Spleen (tissue), 11 donors: ENCODE data around the gene MRPL21. TPM values are rescaled to one million over a fixed set of nuclear protein-coding genes. Genes with fewer than 3 reads are reported as not detected.

Experiments used
- DNase-seq: peaks from one replicate; pipeline ENCODE4 v3.0.0-alpha.2; 2020
- H3K27ac ChIP-seq, 8 donors: fragments of 200-600 bp; sonication (generic) in 7 of 8; 1 replicate in 4 of 8; 2 replicates in 4 of 8; pipeline versions ENCODE4 v1.5.0 to v1.8.0; 2016 to 2021; ENCODE audit warnings: inconsistent platforms in 4 of 8, mild to moderate bottlenecking in 4 of 8, moderate library complexity in 1 of 8
- H3K27me3 ChIP-seq, 7 donors: fragments of 200-600 bp; sonication (generic) in 6 of 7; replicated peaks in 1 of 7; 1 replicate in 4 of 7; 2 replicates in 3 of 7; pipeline versions ENCODE4 v1.5.0 to v1.8.0; 2016 to 2021; ENCODE audit warnings: inconsistent platforms in 3 of 7, mild to moderate bottlenecking in 1 of 7
- H3K36me3 ChIP-seq, 6 donors: fragments of 200-600 bp; sonication (generic) in 5 of 6; 1 replicate in 4 of 6; 2 replicates in 2 of 6; pipeline versions ENCODE4 v1.5.0 to v1.8.0; 2016 to 2021; ENCODE audit warnings: inconsistent platforms in 2 of 6
- H3K4me1 ChIP-seq, 6 donors: fragments of 200-600 bp; sonication (generic) in 5 of 6; 1 replicate in 3 of 6; 2 replicates in 3 of 6; pipeline versions ENCODE4 v1.5.0 to v1.8.0; 2016 to 2021; ENCODE audit warnings: inconsistent platforms in 3 of 6
- H3K4me3 ChIP-seq, 8 donors: fragments of 200-600 bp; sonication (generic) in 7 of 8; 1 replicate in 4 of 8; 2 replicates in 4 of 8; pipeline versions ENCODE4 v1.5.0 to v1.8.0; 2016 to 2021; ENCODE audit warnings: inconsistent platforms in 4 of 8, mild to moderate bottlenecking in 4 of 8, moderate library complexity in 2 of 8
- H3K9me3 ChIP-seq, 8 donors: fragments of 200-600 bp; sonication (generic) in 7 of 8; 1 replicate in 4 of 8; 2 replicates in 4 of 8; pipeline versions ENCODE4 v1.5.0 to v1.8.0; 2016 to 2021; ENCODE audit warnings: inconsistent platforms in 4 of 8
- POLR2A ChIP-seq, 3 donors: fragments of 450-650 bp; IDR thresholded peaks; one replicate each; pipeline ENCODE4 v1.5.1; 2017; ENCODE audit warnings: antibody characterized with exemption in 3 of 3, mild to moderate bottlenecking in 1 of 3
- POLR2AphosphoS5 ChIP-seq, 3 donors: sonication (generic); formaldehyde crosslinking; IDR thresholded peaks; one replicate each; pipeline ENCODE4 v1.5.1; 2017; ENCODE audit warnings: antibody characterized with exemption in 3 of 3
- WGBS, 5 donors: extraction: QIAGEN DNeasy Blood & Tissue Kit in 3 of 5; methylation state at CpG; one replicate each; pipeline versions ENCODE4 v1.1.5 to v1.1.7; 2013 to 2018; 5-methylcytosine and 5-hydroxymethylcytosine counted together
- intact Hi-C: fragments of 100-400 bp; cut with DNase I; formaldehyde crosslinking; loops from one replicate; pipeline ENCODE4 v1.15.0; 2023; ENCODE audit warnings: low total_unique reads
- polyA plus RNA-seq, 3 donors: library from polyadenylated mRNA; stranded (reverse); fragments of 200-250 nt; gene quantifications; one replicate each; pipeline ENCODE4 v1.2.1, GENCODE V29; 2013
- total RNA-seq, 7 donors: library from RNA; depleted of rRNA in 3 of 7; stranded (reverse); fragments of >200 nt in 3 of 7; fragmentation: NEBNext Ultra II Directional in 4 of 7; extraction: Animal tissue kit (Norgen Biotek cat#: 25700) in 4 of 7; gene quantifications; one replicate each; pipeline versions ENCODE4 v1.1.0 to v1.2.1, GENCODE V29; 2016 to 2021
- TF ChIP-seq, protein P1 (sequence below), 11 experiments: fragments of 200-600 bp in 7 of 11; fragments of 450-650 bp in 4 of 11; sonication (generic) in 4 of 11; IDR thresholded peaks in 8 of 11; conservative IDR thresholded peaks in 3 of 11; 1 replicate in 7 of 11; 2 replicates in 4 of 11; pipeline versions ENCODE4 v1.4.0 to v1.8.0; 2016 to 2021; ENCODE audit warnings: antibody characterized with exemption in 11 of 11, inconsistent platforms in 4 of 11, mild to moderate bottlenecking in 1 of 11
- donor health status: healthy with polysubstance abuse.
- donor health status: DM: no; HTN: no; CAD: no; lungs with moderate emphysema.
- donor health status: DM: no; HTN: no; CAD: no.
- donor health status: Bipolar disorder and iron deficiency.
- donor health status: healthy.
- donor health status: DM: no; HTN: no; CAD: no.
- donor health status: DM: yes; HTN: yes; CAD: no.

MRPL21 gene
- total and polyA plus RNA-seq, 10 donors = 11.2 to 81.0 (median 34.0) TPM

DNA sequence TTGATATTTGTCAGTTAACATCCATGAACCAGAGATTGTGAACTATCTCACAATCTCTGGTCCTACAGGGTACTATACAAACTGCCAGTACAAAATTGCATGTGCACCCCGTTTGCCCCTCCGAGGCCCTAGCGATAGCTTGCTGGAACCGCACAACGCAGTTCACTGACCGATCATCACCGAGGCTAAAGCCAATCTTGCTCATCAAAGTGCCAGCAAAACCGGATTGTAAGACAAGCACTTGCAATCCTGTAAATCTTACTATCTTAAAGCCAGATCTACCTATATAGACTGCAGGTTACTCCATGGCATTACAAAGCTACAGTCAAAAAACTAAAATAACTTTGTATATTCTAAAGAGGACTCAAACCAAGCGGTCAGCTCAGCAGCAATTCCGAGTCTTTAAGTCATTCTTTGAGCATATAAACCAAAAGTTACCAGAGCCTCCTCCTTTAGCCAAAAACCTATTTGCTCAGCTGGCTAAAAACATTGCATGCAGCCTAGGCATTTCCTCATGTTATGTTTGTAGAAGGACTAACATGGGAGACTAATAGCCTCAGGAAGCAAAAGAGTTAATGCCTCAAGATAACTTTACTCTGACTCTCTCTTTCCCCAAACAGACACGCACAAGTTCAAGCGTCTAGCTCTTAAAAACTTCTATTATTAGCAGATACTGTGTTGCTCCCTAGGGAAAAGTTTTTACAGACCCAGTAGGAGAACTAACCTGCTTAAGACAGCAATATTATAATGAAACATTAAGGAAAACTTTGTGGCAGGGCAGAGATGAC is 31.2 kb downstream of the MRPL21 start:
- no peaks in the 10 kb centered on the region for H3K36me3 ChIP-seq
- 86 to 90% (median 87%) methylated on average over 12 of the region's 12 CpGs for WGBS, 5 donors
- intact Hi-C loops = no loop called here
- no peaks in the 10 kb centered on the region for H3K9me3 ChIP-seq
- H3K27me3 ChIP-seq = peaks cover 0 to 14% (median 0%) of the 10 kb centered on the region in 7 donors
- peaks cover 0 to 18% (median 16%) of the 10 kb centered on the region in 6 donors for H3K4me1 ChIP-seq
- TF ChIP-seq, protein P1, sequence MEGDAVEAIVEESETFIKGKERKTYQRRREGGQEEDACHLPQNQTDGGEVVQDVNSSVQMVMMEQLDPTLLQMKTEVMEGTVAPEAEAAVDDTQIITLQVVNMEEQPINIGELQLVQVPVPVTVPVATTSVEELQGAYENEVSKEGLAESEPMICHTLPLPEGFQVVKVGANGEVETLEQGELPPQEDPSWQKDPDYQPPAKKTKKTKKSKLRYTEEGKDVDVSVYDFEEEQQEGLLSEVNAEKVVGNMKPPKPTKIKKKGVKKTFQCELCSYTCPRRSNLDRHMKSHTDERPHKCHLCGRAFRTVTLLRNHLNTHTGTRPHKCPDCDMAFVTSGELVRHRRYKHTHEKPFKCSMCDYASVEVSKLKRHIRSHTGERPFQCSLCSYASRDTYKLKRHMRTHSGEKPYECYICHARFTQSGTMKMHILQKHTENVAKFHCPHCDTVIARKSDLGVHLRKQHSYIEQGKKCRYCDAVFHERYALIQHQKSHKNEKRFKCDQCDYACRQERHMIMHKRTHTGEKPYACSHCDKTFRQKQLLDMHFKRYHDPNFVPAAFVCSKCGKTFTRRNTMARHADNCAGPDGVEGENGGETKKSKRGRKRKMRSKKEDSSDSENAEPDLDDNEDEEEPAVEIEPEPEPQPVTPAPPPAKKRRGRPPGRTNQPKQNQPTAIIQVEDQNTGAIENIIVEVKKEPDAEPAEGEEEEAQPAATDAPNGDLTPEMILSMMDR (IDR thresholded peaks at IDR 0.05 in 8 of 11, conservative IDR thresholded peaks at IDR 0.05 in 3 of 11) = no peak
- no peak for TF ChIP-seq POLR2AphosphoS5 (IDR thresholded peaks at IDR 0.05)
- TF ChIP-seq POLR2A (IDR thresholded peaks at IDR 0.05) = no peak
- peak; percentile 6 for DNase-seq
- no peak overlapping the region for H3K27ac ChIP-seq
- H3K4me3 ChIP-seq = no peak overlapping the region

DNA sequence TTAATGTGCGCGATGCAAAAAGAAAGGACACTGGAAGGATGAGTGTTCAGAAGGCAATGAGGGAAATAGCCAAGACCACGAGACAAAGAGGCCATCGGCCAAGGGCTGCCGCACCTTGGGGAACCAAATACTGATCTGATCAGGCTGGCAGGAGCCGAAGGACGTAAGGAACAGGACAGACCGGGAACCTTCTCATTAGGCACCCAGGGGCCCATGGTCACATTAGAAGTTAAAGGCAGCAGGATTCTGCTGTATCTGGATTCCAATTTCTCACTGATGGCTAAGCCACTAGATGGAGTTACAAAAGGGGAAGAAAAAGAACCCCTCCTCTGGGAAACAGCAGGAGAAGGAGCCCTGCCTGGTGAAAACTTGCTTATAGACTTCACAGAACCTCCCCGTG is 33.2 kb downstream of the MRPL21 start:
- no peaks in the 10 kb centered on the region for H3K9me3 ChIP-seq
- TF ChIP-seq POLR2A (IDR thresholded peaks at IDR 0.05) = no peak
- no peak for TF ChIP-seq POLR2AphosphoS5 (IDR thresholded peaks at IDR 0.05)
- TF ChIP-seq, protein P1 (IDR thresholded peaks at IDR 0.05 in 8 of 11, conservative IDR thresholded peaks at IDR 0.05 in 3 of 11) = no peak
- intact Hi-C loops = no loop called here
- WGBS, 5 donors = 27 to 63% (median 58%) methylated on average over 9 of the region's 9 CpGs
- DNase-seq = peak; percentile 6
- no peaks in the 10 kb centered on the region for H3K36me3 ChIP-seq
- peak overlapping the region; percentile 27 to 65 (median 37) for H3K4me3 ChIP-seq
- H3K27ac ChIP-seq = no peak overlapping the region
- H3K4me1 ChIP-seq = peaks cover 0 to 18% (median 15%) of the 10 kb centered on the region in 6 donors
- peaks cover 0 to 14% (median 0%) of the 10 kb centered on the region in 7 donors for H3K27me3 ChIP-seq

DNA sequence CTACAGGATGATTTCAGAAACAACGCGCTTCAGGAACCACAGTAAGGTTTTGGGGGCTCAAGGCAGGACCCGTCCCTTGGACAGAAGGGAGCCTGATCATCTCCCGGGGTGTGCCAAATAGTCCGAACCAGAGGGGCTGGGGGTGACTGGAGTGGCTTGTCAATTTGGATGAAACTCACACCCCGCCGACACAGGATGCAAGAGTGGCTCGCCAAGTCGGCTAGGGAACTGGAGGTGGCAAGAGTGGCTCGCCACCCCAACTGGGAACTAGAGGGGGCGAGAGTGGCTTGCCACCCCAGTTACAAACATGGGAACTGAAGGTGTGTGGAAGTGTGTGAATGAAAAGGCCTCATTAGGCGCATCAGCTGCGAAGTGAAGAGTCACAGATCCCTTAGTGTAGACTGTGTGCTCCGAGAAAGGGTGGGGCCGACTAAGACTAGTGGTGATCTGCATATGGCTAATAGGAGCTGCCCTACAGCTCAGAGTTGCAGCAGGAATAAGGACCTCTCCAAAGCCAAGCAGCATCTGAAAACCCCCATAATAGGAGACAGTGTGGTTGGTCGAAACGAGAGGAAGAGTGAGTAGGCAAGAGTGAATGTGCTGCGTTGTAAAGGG is 35.3 kb downstream of the MRPL21 start:
- TF ChIP-seq, protein P1 (IDR thresholded peaks at IDR 0.05 in 8 of 11, conservative IDR thresholded peaks at IDR 0.05 in 3 of 11) = no peak
- TF ChIP-seq POLR2AphosphoS5 (IDR thresholded peaks at IDR 0.05) (no peak), POLR2A (IDR thresholded peaks at IDR 0.05) (no peak)
- peaks cover 0 to 12% (median 11%) of the 10 kb centered on the region in 8 donors for H3K9me3 ChIP-seq
- intact Hi-C loops = no loop called here
- peaks cover 0 to 18% (median 15%) of the 10 kb centered on the region in 6 donors for H3K4me1 ChIP-seq
- no peak overlapping the region for H3K27ac ChIP-seq
- DNase-seq = peak; percentile 34
- no peak overlapping the region for H3K4me3 ChIP-seq
- H3K36me3 ChIP-seq = no peaks in the 10 kb centered on the region
- WGBS, 5 donors = 90 to 96% (median 93%) methylated on average over 18 of the region's 18 CpGs
- peaks cover 0 to 14% (median 0%) of the 10 kb centered on the region in 7 donors for H3K27me3 ChIP-seq

DNA sequence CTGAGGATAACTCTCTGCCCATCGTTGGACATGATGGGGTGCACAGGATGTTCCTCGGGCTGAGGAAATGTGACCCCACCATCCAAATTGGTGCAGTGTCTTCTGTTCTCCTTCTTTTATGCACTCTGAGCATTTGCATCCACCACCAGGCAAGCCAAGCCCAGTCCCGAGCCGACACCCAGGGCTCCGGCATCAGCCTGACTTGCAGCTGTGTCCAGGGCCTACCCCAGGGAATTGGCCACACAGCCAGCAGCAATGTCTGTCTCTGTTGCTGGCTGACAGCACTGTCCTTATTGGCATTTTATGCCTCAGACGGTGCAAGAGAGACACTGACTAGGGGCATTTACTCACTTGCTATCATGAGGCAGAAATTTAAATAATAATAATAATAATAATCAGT is 36.6 kb downstream of the MRPL21 start:
- Histone ChIP-seq H3K27me3 (peaks cover 0 to 14% (median 0%) of the 10 kb centered on the region in 7 donors), H3K4me3 (no peak overlapping the region), H3K4me1 (peaks cover 0 to 18% (median 15%) of the 10 kb centered on the region in 6 donors), H3K27ac (no peak overlapping the region), H3K9me3 (peaks cover 0 to 16% (median 12%) of the 10 kb centered on the region in 8 donors), H3K36me3 (no peaks in the 10 kb centered on the region)
- intact Hi-C loops = no loop called here
- DNase-seq = peak; percentile 42
- WGBS, 5 donors = 80 to 95% (median 84%) methylated on average over 6 of the region's 6 CpGs
- TF ChIP-seq POLR2A (IDR thresholded peaks at IDR 0.05) (no peak), POLR2AphosphoS5 (IDR thresholded peaks at IDR 0.05) (no peak)
- TF ChIP-seq, protein P1 (IDR thresholded peaks at IDR 0.05 in 8 of 11, conservative IDR thresholded peaks at IDR 0.05 in 3 of 11) = no peak
